HG03066 (cell line): ENCODE results near the gene ACTR10.

Experiments used
- ATAC-seq: cut with Tn5 transposase; IDR thresholded peaks from one replicate; pipeline ENCODE4 v1.9.1; 2021; ENCODE audit warnings: low read depth; ENCODE audit not compliant: unreplicated experiment

Gene ACTR10

DNA sequence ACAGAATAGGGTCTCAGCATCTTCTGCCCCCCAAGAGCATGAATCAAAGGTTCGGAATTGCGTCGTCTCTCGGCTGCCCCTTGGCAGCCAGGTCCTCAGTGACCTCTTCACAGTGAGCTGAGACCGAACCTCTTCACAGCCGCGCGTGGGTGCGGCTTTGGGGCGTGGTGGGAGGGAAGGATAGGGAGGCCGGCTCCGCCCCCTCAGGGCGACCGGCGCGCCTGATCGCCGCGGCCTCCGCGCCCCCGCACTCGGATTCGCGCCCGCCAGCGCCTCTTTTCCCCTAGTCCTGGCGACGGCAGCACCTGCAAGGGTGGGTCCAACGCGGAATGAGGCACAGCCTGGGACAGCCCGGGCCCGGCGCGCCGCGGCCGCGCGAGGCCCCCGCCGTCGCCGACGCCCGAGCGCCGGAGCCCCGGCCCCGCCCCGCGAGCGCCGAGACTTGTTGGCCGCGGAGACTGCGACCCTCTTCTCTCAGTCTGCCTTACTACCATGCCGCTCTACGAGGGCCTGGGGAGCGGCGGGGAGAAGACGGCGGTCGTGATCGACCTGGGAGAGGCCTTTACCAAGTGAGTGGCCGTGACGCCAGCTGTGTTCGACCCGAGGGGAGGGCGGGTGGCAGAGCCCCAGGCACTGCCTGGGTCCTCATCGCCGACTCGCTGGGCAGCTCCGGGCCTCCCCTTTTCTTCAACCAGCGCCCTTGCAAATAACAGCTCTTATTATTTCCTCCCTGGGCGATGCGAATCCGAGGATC is at the start of gene ACTR10:
Gene ACTR10, plus strand, starts transcription at position 424 of the 754 bp plus-strand sequence. Its CDS starts 69 bp downstream, at position 493.
- peak; percentile 90 for ATAC-seq

DNA sequence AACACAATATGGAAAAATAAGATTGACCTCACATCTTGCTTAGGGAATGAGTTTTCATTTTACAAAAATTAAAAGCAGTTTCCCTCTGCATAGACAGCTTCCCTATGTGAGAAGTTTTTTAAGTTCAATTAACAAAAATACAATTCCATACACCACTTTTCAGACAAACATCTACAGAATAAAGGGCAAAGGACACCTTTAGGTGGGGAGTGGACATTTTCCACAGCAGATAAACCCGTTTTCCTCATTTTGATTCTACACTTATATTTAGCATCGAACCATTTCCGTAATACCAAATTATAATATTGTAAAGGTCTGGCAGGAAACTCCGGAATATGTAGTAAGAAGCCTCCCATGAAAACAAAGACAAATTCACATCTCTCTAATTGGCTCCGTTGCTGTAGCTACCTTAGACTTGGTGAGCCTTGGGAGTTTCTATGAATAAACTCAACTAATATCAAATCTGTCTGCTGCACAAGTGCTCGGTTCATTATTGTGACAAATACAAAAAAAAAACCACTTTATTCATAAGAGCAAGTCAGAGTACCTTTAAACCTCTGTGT is 49.6 kb upstream of the ACTR10 start:
- ATAC-seq, result no peak

DNA sequence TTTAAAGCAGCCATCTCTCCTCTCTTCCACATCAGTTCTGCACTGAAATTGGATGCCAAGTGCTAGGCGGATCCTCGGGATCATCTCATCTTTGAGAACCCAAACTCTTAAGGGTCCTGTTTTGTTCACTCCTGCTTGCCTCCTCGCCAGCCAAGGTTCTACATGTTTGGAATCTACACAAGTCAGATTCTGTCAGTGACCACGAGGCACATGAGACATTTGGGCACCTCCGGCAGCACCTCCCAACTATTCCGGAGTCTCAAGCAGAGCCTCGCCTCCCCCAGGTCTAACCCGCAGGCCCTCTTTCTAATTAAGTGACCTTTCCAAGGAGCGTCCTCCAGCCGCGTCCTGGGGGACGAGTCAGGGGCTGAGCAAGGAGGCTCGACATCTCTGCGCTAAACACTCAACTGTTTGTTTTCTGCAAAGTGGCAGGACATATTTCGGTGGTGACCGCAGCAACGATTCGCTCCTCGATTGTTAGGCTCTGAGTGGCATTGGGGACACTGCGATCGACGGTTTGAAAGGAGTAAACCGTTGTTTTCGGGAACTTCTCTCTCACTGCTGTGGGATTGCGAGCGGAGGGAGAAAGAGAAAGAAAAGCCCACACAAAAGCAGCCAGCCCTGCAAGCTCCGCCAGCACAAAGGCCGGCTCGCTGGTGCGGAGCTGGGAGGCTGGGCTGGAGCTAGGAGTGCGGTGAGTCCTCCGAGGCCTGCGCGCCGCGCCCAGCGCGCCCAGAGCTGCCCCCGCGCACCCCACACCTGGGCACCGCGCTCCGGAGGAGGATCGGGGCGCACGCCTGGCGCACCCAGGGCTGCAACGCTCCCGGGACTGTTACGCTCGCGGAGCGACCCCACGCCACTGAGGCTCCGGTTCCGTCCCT is 48.6 kb upstream of the ACTR10 start:
- peak; percentile 4 for ATAC-seq

DNA sequence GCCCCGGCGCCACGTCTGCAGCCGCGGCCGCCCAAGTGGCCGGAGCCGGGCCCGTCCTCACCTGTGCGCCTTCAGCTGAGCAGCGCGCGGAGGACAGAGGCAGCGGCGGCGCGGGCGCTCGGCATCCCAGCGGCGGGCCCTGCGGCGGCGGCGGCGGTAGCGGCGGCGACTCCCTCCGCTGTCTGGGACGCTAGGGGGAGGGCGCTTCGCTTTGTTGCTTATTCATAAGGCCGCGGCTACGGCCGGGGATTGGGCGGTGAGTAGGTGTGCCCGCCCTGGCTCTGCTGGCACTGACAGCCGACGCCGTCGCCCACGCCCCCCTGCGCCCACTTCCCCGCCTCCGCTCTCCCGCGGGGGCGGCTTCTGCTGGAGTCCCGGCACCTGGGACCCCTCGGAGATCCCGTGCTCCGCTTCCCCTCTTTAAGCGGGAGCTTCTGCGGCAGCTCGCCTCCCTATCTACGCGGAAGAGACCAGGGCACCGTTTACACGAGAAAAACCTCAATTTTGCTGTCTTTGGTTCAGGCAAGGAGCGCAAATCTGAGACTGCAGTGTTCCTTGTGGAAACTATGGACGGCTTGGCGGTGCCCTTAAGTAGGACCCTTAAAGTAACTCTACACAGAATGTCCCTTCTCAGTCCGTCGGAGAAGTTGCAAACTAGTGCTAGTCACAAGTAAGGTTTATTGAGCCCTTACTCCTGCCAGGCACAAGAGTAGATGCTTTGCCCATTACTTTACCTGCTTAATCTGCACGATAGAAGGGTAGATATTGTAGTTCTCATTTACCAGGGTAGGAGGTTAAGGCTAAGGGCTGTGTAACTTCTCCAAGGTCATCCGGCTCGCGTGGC is 47.7 kb upstream of the ACTR10 start, which contains the start of gene ARMH4:
Gene ARMH4, minus strand, starts transcription at position 200 of the 844 bp plus-strand sequence. CDS start 12,855 bp downstream, outside the sequence.
- peak; percentile 94 for ATAC-seq

DNA sequence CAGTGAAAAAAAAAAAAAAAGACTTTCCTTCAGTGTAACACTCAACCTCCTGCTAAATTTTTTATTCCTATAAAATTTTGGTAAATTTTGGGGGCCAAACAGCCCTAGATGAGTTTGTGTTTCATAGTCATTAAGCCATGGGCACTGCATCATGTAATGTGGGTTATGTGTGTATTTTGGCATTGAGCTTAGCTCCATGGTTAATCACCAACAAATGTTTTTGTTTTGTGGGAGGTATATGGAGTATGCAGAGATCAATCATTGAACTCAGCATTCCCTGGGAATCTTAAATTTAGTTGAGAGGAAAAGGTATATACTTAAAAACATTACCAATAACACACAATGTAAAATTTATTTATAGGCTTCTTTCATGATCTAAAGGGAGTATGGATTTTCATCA is 39.4 kb upstream of the ACTR10 start:
- ATAC-seq, result no peak

DNA sequence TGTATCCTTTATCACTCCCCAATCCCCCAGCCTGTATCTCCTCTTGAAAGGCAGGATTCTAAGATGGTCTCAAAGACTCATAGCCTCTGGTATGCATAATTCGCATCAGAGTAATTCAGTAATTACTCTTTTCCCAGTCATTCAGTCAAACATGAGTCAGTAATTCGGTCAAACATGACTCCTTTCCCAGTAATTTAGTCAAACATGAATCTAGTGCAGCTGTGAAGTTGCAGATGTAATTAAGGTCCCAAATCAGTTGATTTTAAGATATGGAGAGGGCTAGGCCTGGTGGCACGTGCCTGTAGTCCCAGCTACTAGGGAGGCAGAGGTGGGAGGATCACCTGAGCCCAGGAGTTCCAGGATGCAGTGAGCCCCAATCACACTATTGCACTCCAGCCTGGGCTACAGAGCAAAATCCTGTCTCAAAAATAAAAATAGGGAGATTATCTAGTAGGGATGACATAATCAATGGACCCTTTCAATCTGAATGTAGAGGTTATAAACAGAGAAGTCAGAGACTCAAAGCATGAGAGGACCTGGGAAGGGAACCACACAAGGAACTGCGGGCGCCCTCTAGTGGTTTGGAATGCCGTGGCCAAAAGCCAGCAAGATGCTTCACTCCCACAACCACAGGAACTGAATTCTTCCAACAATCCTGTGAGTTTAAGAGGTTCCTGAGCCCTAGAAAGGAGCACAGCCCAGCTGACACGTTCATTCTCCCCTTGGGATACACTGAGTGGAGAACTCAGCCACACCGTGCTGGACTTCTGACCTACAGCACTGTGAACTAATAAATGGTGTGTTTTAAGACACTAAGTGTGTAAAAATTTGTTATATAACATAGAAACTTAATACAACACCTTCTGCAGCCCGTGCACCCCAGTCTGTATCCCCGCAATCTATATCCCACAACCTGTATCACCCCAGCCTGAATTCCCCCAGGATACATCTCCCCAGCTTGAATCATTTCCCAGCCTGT is 33.7 kb upstream of the ACTR10 start:
- ATAC-seq, result no peak

DNA sequence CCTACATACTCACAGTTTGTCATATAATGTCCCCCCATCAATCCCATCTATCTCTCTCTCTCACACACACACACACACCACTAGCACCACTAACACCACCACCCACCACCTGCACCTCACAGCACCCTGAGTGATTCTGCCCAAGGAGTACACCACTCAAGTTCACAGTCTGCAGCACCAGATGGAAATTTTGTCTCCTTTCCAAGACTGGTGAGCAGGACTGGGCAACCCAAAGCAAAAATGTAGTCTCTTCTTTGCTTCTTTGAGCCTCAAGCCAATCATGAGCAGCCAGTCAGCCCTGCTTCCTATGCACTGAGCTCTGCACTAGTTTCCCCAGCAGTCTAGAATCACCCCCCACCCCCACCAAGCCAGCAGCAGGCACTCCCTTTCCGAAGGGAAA is 32.9 kb upstream of the ACTR10 start:
- ATAC-seq, result no peak

DNA sequence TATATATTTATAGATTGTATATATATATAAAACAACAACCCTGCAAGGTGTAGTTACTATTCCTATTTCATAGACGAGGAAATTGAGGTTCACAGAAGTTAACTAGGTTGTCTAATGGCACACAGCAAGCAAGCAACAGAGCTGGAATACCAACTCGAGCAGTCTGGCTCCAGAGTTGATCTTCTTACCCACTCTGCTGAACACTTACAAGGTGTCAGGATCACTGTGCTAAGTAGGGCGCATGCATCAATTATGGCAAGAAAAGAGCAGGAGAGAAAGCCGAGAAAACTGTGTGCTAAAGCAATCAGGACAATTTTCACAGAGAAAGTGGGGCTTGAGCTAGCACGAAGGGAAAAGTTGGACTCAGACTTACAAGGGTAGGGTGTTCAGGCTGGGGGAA is 32.1 kb upstream of the ACTR10 start:
- ATAC-seq, result no peak

DNA sequence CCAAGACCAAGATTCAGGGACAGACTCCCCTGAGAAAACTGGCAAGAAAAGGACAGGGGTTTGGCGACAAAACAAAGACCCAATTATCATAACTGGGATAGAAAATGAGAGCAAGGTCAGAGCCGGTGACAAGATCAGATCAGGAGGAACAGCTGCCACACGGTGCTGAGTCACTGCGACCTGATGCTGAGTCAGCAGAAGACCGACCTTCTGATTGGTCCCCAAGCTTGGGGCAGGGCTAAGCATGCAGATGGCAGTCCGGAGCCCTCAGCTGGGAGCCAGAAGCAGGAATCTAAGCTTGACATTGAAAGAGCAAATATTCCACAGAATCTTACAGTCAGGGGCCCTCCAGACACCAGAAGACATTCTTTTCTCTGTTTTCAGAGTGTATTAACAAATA is 28.9 kb upstream of the ACTR10 start:
- peak; percentile 97 for ATAC-seq

DNA sequence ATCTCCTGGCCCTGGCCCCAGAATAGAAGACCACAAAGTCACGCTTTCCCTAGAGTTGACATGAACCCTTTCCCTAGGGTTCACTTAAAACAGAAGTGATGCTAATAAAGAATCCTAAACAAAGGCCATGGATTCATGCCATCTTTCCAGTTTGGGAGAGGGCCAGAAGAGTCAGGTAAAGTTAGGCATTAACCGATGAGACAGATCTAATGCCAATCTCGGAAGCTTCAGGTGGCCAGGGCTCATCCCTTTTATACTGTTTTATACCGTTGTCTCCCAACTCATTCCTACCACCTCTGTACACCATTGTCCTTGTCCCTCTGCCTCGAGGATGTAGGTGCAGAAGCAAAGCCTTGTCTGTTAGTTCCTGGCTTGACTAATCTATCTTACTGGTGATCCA is 22.8 kb upstream of the ACTR10 start:
- ATAC-seq, result no peak

DNA sequence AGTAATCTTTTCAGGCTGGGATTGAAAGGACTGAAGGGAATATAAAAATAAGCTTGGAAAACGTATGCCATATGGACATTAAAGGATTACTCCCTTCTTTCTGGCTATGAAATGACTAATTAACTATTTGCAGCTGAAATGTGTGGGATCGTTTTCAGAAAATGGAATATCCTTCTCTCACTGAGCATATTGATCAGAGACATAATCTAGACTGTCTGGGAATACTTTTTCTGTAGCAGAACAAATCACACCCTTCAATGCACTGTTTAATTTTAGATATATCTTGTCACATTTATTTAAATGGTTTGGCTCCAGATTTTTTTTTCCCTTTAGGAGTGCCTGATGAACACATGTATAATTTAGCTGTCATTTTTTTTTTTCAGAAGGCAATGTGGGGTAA is 10.8 kb upstream of the ACTR10 start:
- no peak for ATAC-seq

DNA sequence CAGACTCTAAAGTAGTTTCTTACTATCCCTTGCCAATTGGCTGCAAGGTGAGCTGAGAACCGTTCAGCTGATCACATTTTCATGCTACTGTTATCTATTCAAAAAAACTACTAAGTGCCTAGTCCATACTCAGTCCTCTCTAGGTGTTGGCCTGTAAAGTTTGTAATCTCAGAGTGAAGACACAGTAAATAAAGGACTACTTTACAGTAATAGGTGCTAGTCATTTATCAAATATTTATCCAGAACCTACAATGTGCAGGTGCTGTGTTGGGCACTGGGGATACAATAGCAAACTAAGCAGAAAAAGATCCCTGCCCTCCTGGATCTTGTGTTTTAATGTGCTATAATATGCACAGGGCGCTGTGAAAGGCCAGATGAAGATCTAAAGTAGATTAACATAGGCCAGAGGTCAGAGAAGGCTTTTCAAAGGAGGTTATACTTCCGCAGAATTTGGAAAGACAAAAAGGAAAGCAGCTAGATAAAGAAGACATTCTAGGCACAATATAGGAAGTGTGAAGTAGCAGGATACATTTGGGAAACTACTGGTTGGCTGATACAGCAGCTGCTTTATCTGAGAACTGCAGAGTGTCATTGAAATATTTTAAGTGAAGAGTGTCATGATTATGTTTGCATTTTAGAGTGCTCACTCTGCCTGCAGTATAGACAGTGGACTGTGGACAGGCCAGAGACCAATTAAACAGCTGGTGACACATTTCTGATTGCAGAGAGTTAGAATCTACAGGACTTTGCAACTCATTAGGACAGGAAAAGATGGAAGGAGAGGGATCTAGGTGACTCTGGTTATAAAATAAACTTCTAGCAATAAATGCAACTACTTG is 8.0 kb upstream of the ACTR10 start:
- no peak for ATAC-seq

DNA sequence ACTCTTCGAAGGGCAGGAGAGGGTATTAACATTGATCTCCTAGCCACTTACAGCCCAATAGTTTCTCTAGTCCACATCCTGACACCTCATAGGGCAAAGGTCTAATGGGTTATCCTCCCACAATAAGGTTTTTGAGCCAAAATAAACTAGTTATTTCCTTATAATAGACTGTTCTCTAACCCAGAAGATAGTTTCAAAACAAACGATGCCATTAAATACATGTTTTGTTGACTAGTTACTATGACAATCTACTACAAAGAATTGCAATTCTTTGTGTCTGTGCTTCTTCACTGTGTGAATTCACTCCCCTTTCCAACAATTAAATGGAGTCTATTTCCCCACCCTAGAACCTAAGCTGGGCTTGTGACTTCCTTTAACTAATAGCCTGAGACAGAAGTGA is 6.4 kb upstream of the ACTR10 start:
- no peak for ATAC-seq

DNA sequence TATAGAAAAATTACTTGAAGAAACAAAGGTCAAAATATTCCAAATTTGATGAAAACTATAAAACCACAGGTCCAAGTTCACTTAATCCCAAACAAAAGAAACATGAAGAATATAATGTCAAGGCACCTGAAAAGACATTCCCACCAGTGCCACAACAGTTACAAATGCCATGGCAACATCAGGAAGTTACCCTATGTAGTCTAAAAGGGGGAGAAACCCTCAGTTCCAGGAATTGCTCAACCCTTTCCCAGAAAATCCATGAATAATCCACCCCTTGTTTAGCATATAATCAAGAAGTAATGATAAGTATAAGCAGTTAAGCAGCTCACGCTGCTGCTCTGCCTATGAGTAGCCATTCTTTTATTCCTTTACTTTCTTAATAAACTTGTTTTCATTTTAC is 3.8 kb upstream of the ACTR10 start:
- no peak for ATAC-seq

DNA sequence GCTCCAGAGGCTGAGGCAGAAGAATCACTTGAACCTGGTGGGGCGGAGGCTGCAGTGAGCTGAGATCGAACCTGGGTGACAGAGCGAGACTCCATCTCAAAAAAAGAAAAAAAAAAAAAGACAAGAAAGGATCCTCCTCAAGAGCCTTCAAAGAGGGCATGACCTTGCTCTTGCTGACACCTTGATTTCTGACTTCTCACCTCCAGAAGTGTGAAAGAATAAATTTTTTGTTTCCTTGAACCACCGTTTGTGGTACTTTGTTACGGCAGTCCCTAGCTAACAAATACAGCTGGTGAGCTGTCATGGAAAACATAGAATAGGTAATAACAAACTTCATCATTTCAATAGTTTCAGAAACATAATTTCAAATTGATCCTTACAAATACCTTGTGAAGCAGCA is 1.9 kb upstream of the ACTR10 start:
- ATAC-seq, result no peak

DNA sequence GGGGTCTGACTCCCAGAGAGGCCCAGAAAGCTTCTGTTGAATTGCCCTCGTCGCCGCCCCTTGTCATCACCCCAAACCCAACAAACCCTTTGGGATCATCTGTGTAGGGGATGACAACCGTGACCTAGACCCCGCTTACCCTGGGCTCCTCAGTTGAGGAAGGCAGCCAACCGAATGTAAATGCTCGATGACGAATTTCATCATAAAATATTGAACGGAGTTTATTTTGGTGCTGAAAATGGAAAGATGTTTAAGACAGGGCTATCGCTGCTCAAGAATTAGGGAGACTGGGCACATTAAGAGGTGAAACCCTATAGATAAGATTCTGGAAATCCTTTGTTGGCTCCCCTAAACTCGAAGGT is 512 bp downstream of the ACTR10 start:
- peak; percentile 7 for ATAC-seq

DNA sequence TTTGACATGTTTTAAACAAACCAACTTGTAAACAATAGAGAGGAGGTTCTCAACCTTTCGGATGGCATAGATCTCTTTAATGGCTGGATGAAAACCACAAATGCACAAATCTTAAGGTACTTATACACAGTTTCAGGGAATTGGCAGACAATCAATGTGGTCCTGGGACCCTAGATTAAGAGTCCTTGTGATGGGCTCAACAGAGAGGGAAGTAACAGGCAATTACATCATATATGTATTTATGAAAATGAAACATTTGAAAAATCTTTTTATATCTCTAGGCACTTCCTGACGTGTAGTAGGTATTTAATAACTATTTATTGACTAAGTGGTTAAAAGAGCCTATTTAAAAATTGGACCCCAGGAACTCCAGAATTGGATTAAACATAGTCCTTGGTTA is 897 bp downstream of the ACTR10 start:
- ATAC-seq, result no peak

DNA sequence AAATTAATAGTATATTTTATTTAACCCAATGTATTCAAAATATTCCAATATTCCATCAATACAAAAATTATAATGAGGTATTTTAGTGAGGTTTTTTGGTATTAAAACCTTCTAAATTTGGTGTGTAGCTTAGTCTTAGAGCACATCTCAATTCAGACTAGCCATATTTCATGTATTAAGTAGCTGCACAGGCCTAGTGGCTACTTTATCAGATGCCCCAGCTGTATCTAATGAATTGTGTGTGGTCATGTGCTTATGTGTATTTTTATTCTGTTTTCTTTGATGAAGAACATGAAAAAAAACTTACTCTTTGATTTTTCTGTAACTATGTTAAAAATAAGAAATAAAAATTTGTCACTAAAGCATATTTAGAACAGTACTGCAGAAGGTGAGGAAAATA is 13.2 kb downstream of the ACTR10 start:
- no peak for ATAC-seq
